Mesendoderm (in vitro differentiated cells): Measurements from ENCODE around the gene RNF6.

Experiments used
- DNase-seq: peaks from one replicate; pipeline ENCODE4 v3.0.0; 2013
- H2AK5ac ChIP-seq: 2 replicates; pipeline ENCODE4 v1.6.1; 2013; ENCODE audit warnings: low read length, inconsistent platforms
- H2BK120ac ChIP-seq: 2 replicates; pipeline ENCODE4 v1.6.1; 2013; ENCODE audit warnings: low read depth, mild to moderate bottlenecking, low read length, moderate library complexity, mixed read lengths
- H2BK15ac ChIP-seq: replicated peaks from 2 replicates; pipeline ENCODE4 v1.6.1; 2013; ENCODE audit warnings: low read depth, mild to moderate bottlenecking, moderate library complexity
- H2BK5ac ChIP-seq: 2 replicates; pipeline ENCODE4 v1.6.1; 2013; ENCODE audit warnings: low read length, inconsistent platforms
- H3K18ac ChIP-seq: 2 replicates; pipeline ENCODE4 v1.6.1; 2013; ENCODE audit warnings: mild to moderate bottlenecking, low read length, mixed read lengths
- H3K23ac ChIP-seq: one replicate; pipeline ENCODE4 v1.6.1; 2013; ENCODE audit warnings: low read length
- H3K27ac ChIP-seq: 2 replicates; pipeline ENCODE4 v1.5.1; 2013; ENCODE audit warnings: low read depth, mild to moderate bottlenecking, inconsistent platforms, low read length, moderate library complexity
- H3K27me3 ChIP-seq: 2 replicates; pipeline ENCODE4 v1.6.1; 2013; ENCODE audit warnings: low read length, control low read depth, mild to moderate bottlenecking, inconsistent platforms; ENCODE audit not compliant: insufficient read depth, poor library complexity
- H3K36me3 ChIP-seq: 2 replicates; pipeline ENCODE4 v1.6.1; 2013; ENCODE audit warnings: low read length, inconsistent platforms; ENCODE audit not compliant: control insufficient read depth, insufficient read depth
- H3K4ac ChIP-seq: one replicate; pipeline ENCODE4 v1.6.1; 2013; ENCODE audit warnings: low read depth, mild to moderate bottlenecking, low read length, moderate library complexity
- H3K4me1 ChIP-seq: 2 replicates; pipeline ENCODE4 v1.6.1; 2013; ENCODE audit warnings: low read depth, low read length, inconsistent platforms; ENCODE audit not compliant: control insufficient read depth
- H3K4me2 ChIP-seq: 2 replicates; pipeline ENCODE4 v1.6.1; 2013; ENCODE audit warnings: low read length
- H3K4me3 ChIP-seq: 2 replicates; pipeline ENCODE4 v1.5.1; 2013; ENCODE audit warnings: mild to moderate bottlenecking, low read length
- H3K56ac ChIP-seq: one replicate; pipeline ENCODE4 v1.6.1; 2013; ENCODE audit warnings: low read length
- H3K79me1 ChIP-seq: 2 replicates; pipeline ENCODE4 v1.6.1; 2013; ENCODE audit warnings: low read length, inconsistent platforms
- H3K79me2 ChIP-seq: 2 replicates; pipeline ENCODE4 v1.6.1; 2013; ENCODE audit warnings: mild to moderate bottlenecking, low read length; ENCODE audit not compliant: control insufficient read depth, insufficient read depth
- H3K9ac ChIP-seq: 2 replicates; pipeline ENCODE4 v1.6.1; 2013; ENCODE audit warnings: low read length, inconsistent platforms
- H4K5ac ChIP-seq: one replicate; pipeline ENCODE4 v1.6.1; 2013; ENCODE audit warnings: low read length
- H4K8ac ChIP-seq: one replicate; pipeline ENCODE4 v1.6.1; 2013; ENCODE audit warnings: low read depth, mild to moderate bottlenecking, control low read depth, low read length, moderate library complexity
- WGBS: extraction: QIAGEN DNeasy Blood & Tissue Kit; methylation state at CpG from one replicate; pipeline ENCODE4 v1.1.7; 2013; ENCODE audit warnings: low lambda C conversion rate, missing lambda C conversion rate; ENCODE audit not compliant: insufficient coverage; ENCODE audit errors: extremely low coverage; 5-methylcytosine and 5-hydroxymethylcytosine counted together

The RNF6 gene

DNA sequence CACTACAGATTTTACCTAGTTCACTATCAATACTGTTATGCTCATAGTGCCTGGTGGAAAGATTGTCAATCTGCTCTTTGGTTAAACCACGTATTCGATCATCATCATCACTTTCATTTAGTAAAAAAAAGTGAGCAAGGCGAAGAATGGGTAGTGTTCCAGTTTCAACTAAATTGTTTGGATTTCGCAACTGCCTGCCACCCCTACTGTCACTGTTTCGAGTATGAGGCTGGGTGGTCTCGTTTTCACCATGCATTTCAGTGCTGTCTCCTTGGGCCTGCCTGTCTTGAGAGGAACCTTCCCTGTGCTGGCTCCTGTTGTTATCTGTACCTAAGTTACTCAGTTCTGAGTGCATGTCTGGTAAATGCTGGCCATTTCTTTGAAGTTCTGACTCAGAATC is 8.1 kb downstream of the RNF6 start:
- Histone ChIP-seq H3K23ac (no peak overlapping the region), H3K27me3 (no peaks in the 10 kb centered on the region), H3K79me1 (no peaks in the 10 kb centered on the region), H2BK15ac (no peak overlapping the region), H2BK120ac (no peak overlapping the region), H2AK5ac (no peak overlapping the region), H4K5ac (no peak overlapping the region), H3K56ac (no peak overlapping the region), H3K9ac (no peak overlapping the region), H2BK5ac (no peak overlapping the region), H3K4me1 (no peaks in the 10 kb centered on the region), H3K36me3 (peaks cover 11% of the 10 kb centered on the region), H3K27ac (no peak overlapping the region), H3K4me2 (no peak overlapping the region), H3K18ac (no peak overlapping the region), H3K4me3 (no peak overlapping the region), H4K8ac (no peak overlapping the region), H3K79me2 (no peaks in the 10 kb centered on the region), H3K4ac (no peak overlapping the region)
- no CpG with 5 or more reads among the region's 6 CpGs for WGBS
- no peak for DNase-seq

DNA sequence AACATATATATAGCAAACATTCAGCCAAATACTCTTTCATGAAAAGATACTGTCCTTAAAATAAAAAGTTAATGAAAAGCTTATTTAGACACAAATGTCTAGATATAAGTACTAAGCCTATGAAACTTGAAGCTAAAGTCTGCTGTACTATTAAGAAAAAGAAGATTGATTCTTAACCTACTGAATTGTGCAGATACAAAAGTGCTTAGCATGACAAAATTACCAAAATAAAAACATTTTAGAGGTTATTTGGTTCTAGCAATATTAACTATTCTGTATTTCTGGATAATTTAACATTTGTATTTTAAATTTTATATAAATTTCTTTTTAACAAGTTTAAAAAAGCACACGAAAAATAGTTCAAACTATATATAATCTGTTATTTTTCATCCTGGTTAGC is 8.8 kb downstream of the RNF6 start:
- no peak overlapping the region for H3K18ac ChIP-seq
- peaks cover 13% of the 10 kb centered on the region for H3K36me3 ChIP-seq
- H4K8ac ChIP-seq = no peak overlapping the region
- H3K4me2 ChIP-seq = no peak overlapping the region
- H3K56ac ChIP-seq = no peak overlapping the region
- no peak overlapping the region for H2BK15ac ChIP-seq
- H3K4me3 ChIP-seq = no peak overlapping the region
- no peak overlapping the region for H3K9ac ChIP-seq
- DNase-seq = no peak
- no peaks in the 10 kb centered on the region for H3K79me1 ChIP-seq
- H3K27ac ChIP-seq = no peak overlapping the region
- H3K4me1 ChIP-seq = no peaks in the 10 kb centered on the region
- no peak overlapping the region for H2AK5ac ChIP-seq
- H3K23ac ChIP-seq = no peak overlapping the region
- H3K4ac ChIP-seq = no peak overlapping the region
- H3K27me3 ChIP-seq = no peaks in the 10 kb centered on the region
- no peak overlapping the region for H2BK120ac ChIP-seq
- H2BK5ac ChIP-seq = no peak overlapping the region
- WGBS = 100% methylated on average over 1 of the region's 1 CpG
- no peaks in the 10 kb centered on the region for H3K79me2 ChIP-seq
- H4K5ac ChIP-seq = no peak overlapping the region

DNA sequence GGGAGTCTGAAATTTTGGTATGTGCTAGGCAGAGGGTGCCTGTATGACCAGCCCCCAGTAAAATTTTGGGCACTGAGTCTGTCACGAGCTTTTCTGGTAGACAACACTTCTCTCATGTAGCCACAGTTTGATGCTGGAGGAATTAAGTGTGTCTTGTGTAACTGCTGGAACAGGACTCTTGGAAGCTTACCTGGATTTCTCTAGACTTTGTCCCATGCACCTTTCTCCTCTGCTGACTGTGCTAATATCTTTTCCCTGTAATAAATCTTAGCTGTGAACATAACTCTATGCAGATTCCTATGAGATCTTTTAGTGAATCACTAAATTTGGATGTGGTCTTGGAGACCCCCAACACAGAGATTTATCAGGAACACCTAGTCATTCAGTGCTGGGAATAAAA is 13.8 kb downstream of the RNF6 start:
- Histone ChIP-seq H4K5ac (no peak overlapping the region), H3K4me1 (no peaks in the 10 kb centered on the region), H3K27ac (no peak overlapping the region), H3K56ac (no peak overlapping the region), H3K18ac (no peak overlapping the region), H3K27me3 (no peaks in the 10 kb centered on the region), H3K79me1 (no peaks in the 10 kb centered on the region), H3K23ac (no peak overlapping the region), H3K9ac (no peak overlapping the region), H3K36me3 (peaks cover 2% of the 10 kb centered on the region), H2BK15ac (no peak overlapping the region), H3K4ac (no peak overlapping the region), H3K4me3 (no peak overlapping the region), H2AK5ac (no peak overlapping the region), H3K4me2 (no peak overlapping the region), H2BK5ac (no peak overlapping the region), H3K79me2 (no peaks in the 10 kb centered on the region), H4K8ac (no peak overlapping the region), H2BK120ac (no peak overlapping the region)
- WGBS = no CpG with 5 or more reads among the region's 1 CpG
- no peak for DNase-seq

DNA sequence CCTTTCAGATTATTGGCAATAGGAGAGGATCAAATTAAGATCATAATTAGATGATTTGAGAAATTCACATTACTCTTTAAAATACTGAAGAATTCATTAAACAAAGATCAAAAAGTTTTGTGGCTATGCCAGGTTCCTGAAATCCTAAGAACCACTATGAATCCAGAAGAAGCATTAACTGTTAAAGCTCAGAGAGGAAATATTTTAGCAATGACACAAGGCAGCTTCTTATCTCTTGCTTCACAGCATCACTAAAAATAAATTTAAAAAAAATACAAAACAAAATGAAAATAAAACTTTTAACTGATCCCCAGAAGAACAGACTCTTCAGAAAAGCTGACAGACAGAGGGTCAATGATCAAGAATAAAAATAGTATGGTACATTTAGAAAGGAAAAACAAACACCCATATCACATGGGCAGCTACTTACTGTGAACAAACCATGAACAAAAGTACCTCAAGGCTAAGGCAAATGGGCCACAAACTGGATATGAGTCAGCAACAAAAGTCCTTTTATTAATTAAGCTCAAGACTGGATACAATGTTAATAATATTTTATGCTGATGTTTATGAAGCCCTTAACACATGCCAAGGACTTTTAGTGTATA is 19.6 kb downstream of the RNF6 start:
- H2BK15ac ChIP-seq = no peak overlapping the region
- H3K27ac ChIP-seq = no peak overlapping the region

DNA sequence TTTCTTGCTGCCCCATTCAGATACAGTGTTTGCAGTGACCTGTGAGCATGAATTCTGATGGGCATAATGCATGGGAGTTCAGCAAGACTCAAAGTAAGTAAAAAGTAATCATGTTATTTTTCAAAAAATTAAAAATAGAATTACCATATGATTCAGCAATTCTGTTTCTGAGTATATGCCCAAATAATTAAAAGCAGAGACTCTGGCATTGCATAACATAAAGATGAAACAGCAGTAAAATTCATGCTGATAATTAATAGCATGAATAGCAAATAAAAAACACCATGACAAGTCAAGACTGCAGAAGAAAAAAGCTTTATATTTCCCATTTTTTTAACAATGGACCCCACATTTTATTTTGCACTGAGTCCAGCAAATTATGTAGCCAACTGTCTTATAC is 21.3 kb downstream of the RNF6 start:
- no peak overlapping the region for H3K56ac ChIP-seq

More for the DNA sequence above, 19.6 kb downstream of the RNF6 start:
- H3K23ac ChIP-seq = no peak overlapping the region
- H3K79me1 ChIP-seq = no peaks in the 10 kb centered on the region
- H3K27me3 ChIP-seq = no peaks in the 10 kb centered on the region
- no peaks in the 10 kb centered on the region for H3K4me1 ChIP-seq
- DNase-seq = no peak
- H4K5ac ChIP-seq = no peak overlapping the region
- H3K56ac ChIP-seq = no peak overlapping the region
- H3K4me3 ChIP-seq = no peak overlapping the region
- H4K8ac ChIP-seq = no peak overlapping the region
- H3K79me2 ChIP-seq = no peaks in the 10 kb centered on the region
- H3K18ac ChIP-seq = no peak overlapping the region
- no peak overlapping the region for H2BK120ac ChIP-seq
- no peak overlapping the region for H2BK5ac ChIP-seq
- no peak overlapping the region for H3K4ac ChIP-seq
- H3K36me3 ChIP-seq = no peaks in the 10 kb centered on the region
- H3K9ac ChIP-seq = no peak overlapping the region
- no peak overlapping the region for H3K4me2 ChIP-seq
- no peak overlapping the region for H2AK5ac ChIP-seq

DNA sequence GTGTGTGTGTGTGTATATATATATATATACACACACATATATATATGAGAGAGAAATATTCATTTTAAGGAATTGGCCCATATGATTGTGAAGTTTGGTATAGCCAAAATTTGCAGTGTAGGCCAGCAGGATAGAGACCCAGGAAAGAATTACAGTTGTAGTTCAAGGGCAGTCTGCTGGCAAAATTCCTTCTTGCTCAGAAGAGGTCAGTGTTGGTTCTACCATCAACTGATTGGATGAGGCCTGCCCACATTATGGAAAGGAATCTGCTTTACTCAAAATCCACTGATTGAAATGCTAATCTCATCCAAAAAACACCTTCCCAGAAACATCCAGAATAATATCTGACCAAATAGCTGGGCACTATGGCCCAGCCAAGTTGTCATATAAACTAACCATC is 24.0 kb downstream of the RNF6 start:
- Histone ChIP-seq H3K4ac (no peak overlapping the region), H3K27ac (no peak overlapping the region), H2BK5ac (no peak overlapping the region), H2BK120ac (no peak overlapping the region), H3K79me1 (no peaks in the 10 kb centered on the region), H3K36me3 (no peaks in the 10 kb centered on the region), H3K4me1 (no peaks in the 10 kb centered on the region), H3K27me3 (no peaks in the 10 kb centered on the region), H4K8ac (no peak overlapping the region), H2BK15ac (no peak overlapping the region), H3K23ac (no peak overlapping the region), H3K4me2 (no peak overlapping the region), H3K9ac (no peak overlapping the region), H3K79me2 (no peaks in the 10 kb centered on the region), H3K18ac (no peak overlapping the region), H3K4me3 (no peak overlapping the region), H2AK5ac (no peak overlapping the region), H3K56ac (no peak overlapping the region), H4K5ac (no peak overlapping the region)
- DNase-seq = no peak

More for the DNA sequence above, 21.3 kb downstream of the RNF6 start:
- H3K9ac ChIP-seq = no peak overlapping the region
- no peak for DNase-seq
- H2BK15ac ChIP-seq = no peak overlapping the region
- H4K5ac ChIP-seq = no peak overlapping the region
- no peak overlapping the region for H2BK5ac ChIP-seq
- no peak overlapping the region for H4K8ac ChIP-seq
- no peak overlapping the region for H2AK5ac ChIP-seq
- H3K4me1 ChIP-seq = no peaks in the 10 kb centered on the region
- no peak overlapping the region for H3K27ac ChIP-seq
- no peaks in the 10 kb centered on the region for H3K79me1 ChIP-seq
- no peaks in the 10 kb centered on the region for H3K36me3 ChIP-seq
- H3K4me3 ChIP-seq = no peak overlapping the region
- H3K27me3 ChIP-seq = no peaks in the 10 kb centered on the region
- no peak overlapping the region for H3K18ac ChIP-seq
- H3K4ac ChIP-seq = no peak overlapping the region
- no peak overlapping the region for H3K23ac ChIP-seq
- H2BK120ac ChIP-seq = no peak overlapping the region
- no peak overlapping the region for H3K4me2 ChIP-seq
- H3K79me2 ChIP-seq = no peaks in the 10 kb centered on the region
